ENCODE results near the gene DOHH.

DOHH gene

DNA sequence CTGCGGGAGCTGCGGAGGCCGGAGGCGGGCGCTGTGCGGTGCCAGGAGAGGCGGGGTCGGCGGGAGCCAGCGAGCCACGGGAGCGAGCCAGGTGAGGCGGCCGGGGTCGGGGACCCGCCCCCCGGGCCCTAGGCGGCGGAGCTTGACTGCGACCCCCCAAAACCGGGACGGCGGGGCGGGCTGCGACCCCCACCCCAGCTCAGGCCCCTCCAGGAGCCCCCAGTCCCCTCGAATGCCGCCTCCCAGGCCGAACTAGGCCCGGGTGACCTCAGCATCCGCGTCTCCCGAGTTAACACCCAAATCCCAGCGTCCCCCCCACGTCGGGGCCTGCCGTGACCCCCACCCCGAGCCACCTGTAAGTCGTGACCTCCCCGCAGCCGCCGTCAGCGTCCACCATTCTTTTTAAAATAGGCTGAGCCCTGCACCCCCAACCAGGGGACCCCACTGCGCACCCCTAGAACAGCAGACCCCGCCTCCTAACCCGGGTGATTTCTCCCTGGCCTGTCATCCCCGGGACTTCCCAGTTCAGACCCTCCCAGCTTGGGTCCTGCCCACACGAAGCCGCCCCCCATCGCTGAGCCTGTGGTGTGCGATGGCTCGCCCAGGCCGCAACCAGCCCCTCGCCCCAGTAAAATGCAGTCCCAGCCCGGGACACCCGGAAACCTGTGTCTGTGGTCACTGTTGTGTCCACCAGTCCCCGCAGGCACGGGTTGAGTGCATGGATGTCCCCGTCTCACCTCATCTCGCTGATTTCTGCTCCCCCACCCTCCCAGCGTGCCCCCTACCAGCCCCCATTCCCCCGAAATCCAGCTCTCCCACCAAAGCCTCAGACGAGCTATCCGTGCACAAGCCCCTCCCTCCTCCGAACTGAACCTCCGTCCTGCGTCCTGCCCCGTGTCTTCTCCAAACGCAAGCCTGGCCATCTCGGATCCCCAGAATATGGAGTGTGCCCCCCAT lies 6.2 kb upstream of the DOHH start:
- DNase-seq (ENCODE audit: low read depth) = no peak
- TF ChIP-seq, protein P1, sequence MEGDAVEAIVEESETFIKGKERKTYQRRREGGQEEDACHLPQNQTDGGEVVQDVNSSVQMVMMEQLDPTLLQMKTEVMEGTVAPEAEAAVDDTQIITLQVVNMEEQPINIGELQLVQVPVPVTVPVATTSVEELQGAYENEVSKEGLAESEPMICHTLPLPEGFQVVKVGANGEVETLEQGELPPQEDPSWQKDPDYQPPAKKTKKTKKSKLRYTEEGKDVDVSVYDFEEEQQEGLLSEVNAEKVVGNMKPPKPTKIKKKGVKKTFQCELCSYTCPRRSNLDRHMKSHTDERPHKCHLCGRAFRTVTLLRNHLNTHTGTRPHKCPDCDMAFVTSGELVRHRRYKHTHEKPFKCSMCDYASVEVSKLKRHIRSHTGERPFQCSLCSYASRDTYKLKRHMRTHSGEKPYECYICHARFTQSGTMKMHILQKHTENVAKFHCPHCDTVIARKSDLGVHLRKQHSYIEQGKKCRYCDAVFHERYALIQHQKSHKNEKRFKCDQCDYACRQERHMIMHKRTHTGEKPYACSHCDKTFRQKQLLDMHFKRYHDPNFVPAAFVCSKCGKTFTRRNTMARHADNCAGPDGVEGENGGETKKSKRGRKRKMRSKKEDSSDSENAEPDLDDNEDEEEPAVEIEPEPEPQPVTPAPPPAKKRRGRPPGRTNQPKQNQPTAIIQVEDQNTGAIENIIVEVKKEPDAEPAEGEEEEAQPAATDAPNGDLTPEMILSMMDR (conservative IDR thresholded peaks at IDR 0.05; ENCODE audit: low read length) = no peak
- peak overlapping the region; percentile 81 for H3K4me3 ChIP-seq (ENCODE audit: low read length)

DNA sequence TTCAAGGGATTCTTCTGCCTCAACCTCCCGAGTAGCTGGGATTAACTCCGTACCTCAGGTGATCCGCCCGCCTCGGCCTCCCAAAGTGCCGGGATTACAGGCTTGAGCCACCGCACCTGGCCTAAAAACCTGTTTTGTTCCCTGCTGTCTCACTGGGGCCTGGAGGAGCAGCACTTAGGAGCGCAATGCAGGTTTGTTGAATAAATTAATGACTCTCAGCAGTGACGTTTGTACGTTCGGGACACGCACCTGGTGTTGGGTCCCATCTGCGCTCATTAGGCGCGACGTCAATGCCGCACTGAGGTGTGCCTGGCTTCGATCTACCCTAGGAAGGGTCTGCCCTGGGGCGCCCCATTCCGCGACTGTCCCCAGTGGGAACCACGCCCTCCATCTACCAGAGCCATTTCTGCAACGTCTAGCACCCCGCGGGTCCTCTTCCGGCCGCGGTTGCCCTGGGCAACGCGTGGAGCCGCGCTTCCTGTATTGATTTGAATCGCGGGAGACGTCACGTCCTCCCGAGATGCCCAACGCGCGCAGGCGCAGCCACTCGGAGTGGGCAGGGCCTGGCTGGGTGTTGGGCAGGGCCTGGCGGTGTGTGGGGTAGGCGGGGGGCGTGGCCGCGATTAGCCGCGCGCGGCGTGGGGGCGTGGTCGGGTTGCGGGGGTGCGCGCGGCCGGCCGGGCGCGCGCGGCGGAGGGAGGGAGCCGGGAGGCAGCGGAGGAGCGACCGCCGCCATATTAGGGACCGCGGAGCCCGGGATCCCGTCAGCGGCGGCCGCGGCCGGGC lies 5.3 kb upstream of the DOHH start, which contains the start of gene FZR1:
FZR1 (plus strand) TSS at position 714 of the 786 bp plus-strand sequence. CDS start 16,679 bp downstream, outside the sequence.
- peak; percentile 98 for DNase-seq (ENCODE audit: low read depth)
- TF ChIP-seq, protein P1 (conservative IDR thresholded peaks at IDR 0.05; ENCODE audit: low read length) = no peak; the same call in 1 of the 2 replicates
- peak within 1 kb of the TSS; percentile 91 for H3K4me3 ChIP-seq (ENCODE audit: low read length)

DNA sequence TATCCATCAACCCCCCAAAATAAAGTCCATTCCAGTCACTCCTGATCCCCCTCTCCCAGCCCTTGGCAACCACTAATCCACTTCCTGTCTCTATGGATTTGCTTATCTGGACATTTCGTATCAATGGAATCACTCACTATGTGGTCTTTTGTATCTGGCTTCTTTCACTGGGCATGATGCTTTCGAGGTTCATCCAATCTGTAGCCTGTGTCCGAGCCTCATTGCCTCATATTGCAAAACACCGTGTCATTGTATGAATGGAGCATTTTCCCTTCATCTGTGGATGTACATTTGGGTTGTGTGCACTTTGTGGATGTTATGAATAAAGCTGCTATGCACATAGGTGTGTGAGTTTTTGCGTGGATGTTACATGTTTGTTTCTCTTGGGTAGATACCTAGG lies 4.3 kb upstream of the DOHH start:
- no peak overlapping the region for H3K4me3 ChIP-seq (ENCODE audit: low read length)

DNA sequence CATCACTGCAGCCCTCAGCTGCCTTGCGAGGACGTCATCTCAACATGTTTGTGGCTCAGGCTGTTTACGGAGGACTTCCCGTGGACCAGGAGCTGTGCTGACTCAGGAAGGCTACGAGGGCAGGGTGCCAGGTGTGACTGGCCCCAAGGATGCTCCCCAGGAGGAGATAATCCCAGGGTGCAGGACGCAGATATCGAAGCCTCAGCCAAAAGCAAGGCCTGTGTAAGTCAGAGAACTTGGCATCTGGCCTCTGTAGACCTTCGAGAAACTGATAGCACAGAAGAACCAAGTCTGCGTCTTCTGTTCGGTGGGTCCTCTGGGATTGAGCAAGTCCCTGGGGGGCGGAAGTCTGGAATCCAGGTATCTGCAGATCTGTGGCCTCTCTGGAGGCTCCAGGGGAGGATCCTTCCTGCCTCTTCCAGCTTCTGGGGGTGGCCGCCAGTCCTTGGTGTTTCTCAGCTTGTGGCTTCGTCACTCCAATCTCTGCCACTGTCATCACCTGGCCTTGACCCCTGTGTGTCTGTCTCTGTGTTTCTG lies 2.6 kb upstream of the DOHH start:
- TF ChIP-seq, protein P1 (conservative IDR thresholded peaks at IDR 0.05; ENCODE audit: low read length) = no peak
- H3K4me3 ChIP-seq (ENCODE audit: low read length) = no peak overlapping the region
- no peak for DNase-seq (ENCODE audit: low read depth)

More for the DNA sequence above, 4.3 kb upstream of the DOHH start:
- no peak for DNase-seq (ENCODE audit: low read depth)
- TF ChIP-seq, protein P1 (conservative IDR thresholded peaks at IDR 0.05; ENCODE audit: low read length) = no peak

DNA sequence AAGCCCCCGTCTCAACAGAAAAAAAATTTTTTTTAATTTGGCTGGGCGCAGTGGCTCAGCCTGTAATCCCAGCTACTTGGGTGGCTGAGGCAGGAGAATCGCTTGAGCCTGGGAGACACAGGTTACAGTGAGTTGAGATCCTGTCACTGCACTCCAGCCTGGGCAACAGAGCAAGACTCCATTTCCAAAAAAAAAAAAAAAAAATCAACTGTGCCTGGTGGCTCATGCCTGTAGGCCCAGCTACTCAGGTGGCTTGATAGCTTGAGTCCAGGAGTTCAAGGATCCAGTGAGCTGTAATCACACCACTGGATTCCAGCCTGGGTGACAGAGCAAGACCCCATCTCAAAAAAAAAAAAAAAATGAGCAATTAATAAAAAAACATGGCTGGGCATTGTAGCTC lies 1.3 kb upstream of the DOHH start:
- no peak overlapping the region for H3K4me3 ChIP-seq (ENCODE audit: low read length)
- DNase-seq (ENCODE audit: low read depth) = no peak
- TF ChIP-seq, protein P1 (conservative IDR thresholded peaks at IDR 0.05; ENCODE audit: low read length) = no peak

DNA sequence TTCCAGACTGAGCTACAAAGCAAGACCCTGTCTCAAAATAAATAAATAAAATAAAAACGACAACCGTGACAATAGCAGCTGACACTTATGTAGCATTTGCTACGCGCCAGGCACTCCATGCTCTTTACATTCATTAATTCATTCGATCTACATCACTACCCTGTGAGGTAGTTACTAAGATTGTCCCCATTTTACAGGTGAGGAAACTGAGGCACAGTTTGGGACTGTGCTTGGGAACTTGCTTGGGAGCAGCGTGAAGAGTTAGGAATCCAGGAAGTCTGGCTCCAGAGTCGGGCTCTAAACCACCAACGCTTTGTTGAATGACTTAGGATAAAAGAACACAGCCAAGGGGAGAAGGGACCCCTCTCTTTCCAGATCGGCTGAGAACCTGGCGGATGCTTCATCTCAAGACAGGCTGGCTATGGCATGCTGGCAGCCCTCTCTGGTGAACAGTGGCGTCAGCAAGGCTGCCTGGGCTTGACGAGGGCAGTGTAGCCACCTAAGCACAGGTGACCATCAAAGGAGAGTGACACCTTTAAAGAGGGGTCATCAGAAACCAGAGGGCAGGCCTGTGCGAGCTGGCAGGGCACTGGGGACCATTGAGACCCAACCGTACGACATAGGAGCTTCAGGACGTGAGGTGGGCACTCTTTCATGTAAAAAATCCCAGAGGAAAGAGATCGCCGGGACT lies 591 bp downstream of the DOHH start:
- DNase-seq (ENCODE audit: low read depth) = no peak
- H3K4me3 ChIP-seq (ENCODE audit: low read length) = peak overlapping the region; percentile 94
- TF ChIP-seq, protein P1 (conservative IDR thresholded peaks at IDR 0.05; ENCODE audit: low read length) = no peak
